Activated T-cell treated with anti-CD3 and anti-CD28 coated beads, Interleukin-2, amount 50 U/mL, for 72 hours (primary cell): Measurements from ENCODE around the gene UBE2E2. TPM values are rescaled to one million over a fixed set of nuclear protein-coding genes. Genes with fewer than 3 reads are reported as not detected.

ENCODE experiments used
- ATAC-seq, 2 donors: fragments of 150-1000 bp; cut with Tn5 transposase; replicated peaks in 1 of 2; 2 replicates each; pipeline ENCODE4 v1.10.0; 2021; ENCODE audit warnings: moderate library complexity in 2 of 2, mild to moderate bottlenecking in 1 of 2
- DNase-seq, 2 donors: peaks; one replicate each; pipeline ENCODE4 v3.0.0; 2021 to 2022; ENCODE audit warnings: mixed read lengths in 1 of 2
- H3K27ac Mint-ChIP-seq: one replicate; pipeline ENCODE4 v1.8.0; 2022; ENCODE audit warnings: mild to moderate bottlenecking, moderate library complexity, mixed read lengths
- H3K27me3 Mint-ChIP-seq: one replicate; pipeline ENCODE4 v1.8.0; 2022; ENCODE audit warnings: low read depth, mixed read lengths
- H3K36me3 Mint-ChIP-seq, 2 donors: one replicate each; pipeline ENCODE4 v1.8.0; 2022; ENCODE audit warnings: mixed read lengths in 2 of 2, mild to moderate bottlenecking in 1 of 2; ENCODE audit not compliant: insufficient read depth in 2 of 2
- H3K4me1 Mint-ChIP-seq: one replicate; pipeline ENCODE4 v1.8.0; 2022; ENCODE audit warnings: low read depth, mixed read lengths
- H3K4me3 Mint-ChIP-seq, 2 donors: one replicate each; pipeline ENCODE4 v1.8.0; 2022; ENCODE audit warnings: mild to moderate bottlenecking in 2 of 2, mixed read lengths in 2 of 2, moderate library complexity in 2 of 2
- H3K9me3 Mint-ChIP-seq, 2 donors: one replicate each; pipeline ENCODE4 v1.8.0; 2022; ENCODE audit warnings: mixed read lengths in 2 of 2
- total RNA-seq, 2 donors: library from RNA; stranded (reverse); gene quantifications; one replicate each; pipeline ENCODE4 v1.2.3, GENCODE V29; 2022

Gene UBE2E2
- total RNA-seq, 2 donors from 2014 or later, result 11.8 to 11.9 TPM

DNA sequence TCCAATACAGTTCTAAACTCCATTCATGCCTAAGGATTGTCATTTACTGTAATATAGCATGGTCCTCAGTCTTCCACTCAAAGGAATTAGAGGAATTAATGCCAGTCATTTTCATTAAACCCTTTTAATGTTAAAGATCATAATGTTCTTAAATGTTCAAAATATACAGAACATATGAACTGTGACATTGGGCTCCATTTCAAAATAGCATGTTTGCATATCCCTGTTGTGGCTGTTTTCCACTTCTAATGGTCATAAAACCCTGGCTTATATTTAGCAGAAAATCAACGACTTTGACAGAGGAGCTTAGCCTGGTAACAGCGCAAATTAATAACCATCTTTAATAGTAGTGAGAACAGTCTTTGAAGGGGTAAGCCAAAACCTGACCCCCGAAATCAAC, 260.7 kb downstream of the UBE2E2 start:
- Mint-ChIP-seq H3K27ac (no peak overlapping the region), H3K36me3 (peaks cover 5 to 7% of the 10 kb centered on the region in 2 donors), H3K9me3 (peaks cover 4 to 7% of the 10 kb centered on the region in 2 donors), H3K4me3 (no peak overlapping the region), H3K4me1 (no peaks in the 10 kb centered on the region), H3K27me3 (no peaks in the 10 kb centered on the region)
- DNase-seq (no peak), ATAC-seq (no peak)

DNA sequence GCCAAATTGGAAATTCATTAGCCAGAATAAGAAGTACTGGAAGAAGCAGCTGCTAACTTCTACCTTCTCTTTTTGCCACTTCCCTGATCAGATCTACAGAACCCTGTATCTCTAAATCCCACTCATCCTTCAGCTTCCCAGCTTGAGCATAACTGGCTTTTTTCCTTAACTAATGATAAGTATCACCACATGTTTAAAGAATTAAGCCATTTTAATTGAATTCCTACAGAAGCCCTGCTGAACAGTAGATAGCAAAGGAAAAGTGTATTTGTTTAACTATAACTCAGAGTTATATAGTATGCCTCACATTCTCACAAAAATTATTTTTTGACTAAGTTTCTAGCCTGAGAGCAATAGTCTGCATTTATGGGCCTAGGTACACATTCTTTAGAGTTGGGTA, 262.4 kb downstream of the UBE2E2 start:
- Mint-ChIP-seq H3K4me1 (no peaks in the 10 kb centered on the region), H3K27me3 (no peaks in the 10 kb centered on the region), H3K4me3 (no peak overlapping the region), H3K9me3 (peaks cover 4 to 9% of the 10 kb centered on the region in 2 donors), H3K27ac (no peak overlapping the region), H3K36me3 (peaks cover 5 to 7% of the 10 kb centered on the region in 2 donors)
- DNase-seq (no peak), ATAC-seq (no peak)

DNA sequence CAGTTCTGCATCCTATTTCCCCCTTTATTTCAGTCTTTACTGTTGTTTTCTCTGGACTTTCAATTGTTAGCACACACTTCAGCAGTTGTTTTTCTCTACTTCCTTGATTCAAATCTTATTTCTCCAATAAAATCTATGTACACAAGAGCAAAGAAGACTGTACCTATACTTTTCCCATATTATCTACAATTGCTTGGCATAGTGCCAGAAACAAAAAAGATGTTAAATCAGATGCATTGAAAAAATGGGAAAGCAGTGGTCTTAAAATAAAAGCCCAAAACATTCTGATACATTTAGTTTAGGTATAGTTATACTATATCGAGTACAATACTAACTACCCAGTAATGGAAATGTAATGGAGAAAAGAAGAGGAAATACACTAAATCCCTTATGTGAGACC, 265.1 kb downstream of the UBE2E2 start:
- H3K4me3 Mint-ChIP-seq, result no peak overlapping the region
- ATAC-seq (no peak), DNase-seq (no peak)
- H3K27me3 Mint-ChIP-seq, result no peaks in the 10 kb centered on the region
- no peak overlapping the region for H3K27ac Mint-ChIP-seq
- peaks cover 5 to 7% of the 10 kb centered on the region in 2 donors for H3K36me3 Mint-ChIP-seq
- H3K4me1 Mint-ChIP-seq, result no peaks in the 10 kb centered on the region
- peaks cover 4 to 9% of the 10 kb centered on the region in 2 donors for H3K9me3 Mint-ChIP-seq

DNA sequence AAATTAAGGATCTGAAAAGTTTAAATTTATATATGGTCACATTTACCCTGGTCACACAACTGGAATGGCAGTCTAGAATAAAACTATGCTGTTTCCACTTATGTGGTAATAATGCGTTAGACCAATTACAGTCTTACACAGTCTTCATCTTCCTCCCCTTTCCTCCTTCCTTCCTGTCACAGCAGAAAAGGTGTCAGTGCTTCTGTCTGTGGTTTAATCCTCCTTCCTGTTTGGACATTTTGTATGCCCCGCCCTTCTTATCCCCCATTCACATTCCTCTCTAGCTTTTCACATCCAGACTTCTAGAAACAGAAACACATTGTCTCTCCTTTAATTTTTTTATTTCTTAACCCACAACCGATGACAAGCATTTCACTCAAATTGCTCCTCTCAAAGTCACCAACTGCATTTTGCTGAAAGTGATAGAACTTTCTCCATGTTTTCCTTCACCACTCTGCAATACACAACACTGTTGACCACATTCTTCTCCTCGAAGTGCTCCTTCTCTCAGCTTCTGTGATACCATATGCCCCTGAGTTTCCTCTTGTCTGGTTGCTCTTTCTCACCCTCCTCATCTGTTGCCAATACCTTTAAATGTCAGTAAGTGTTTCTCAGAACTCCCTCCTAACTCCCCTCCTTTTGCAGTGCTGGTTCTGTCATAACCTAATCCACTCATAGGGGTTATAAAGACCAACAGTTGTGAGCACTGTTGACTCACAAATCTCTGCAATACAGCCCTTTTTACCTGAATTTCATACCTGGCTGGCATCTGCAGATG, 271.6 kb downstream of the UBE2E2 start:
- Mint-ChIP-seq H3K4me1 (peaks cover 8% of the 10 kb centered on the region), H3K36me3 (peaks cover 8 to 11% of the 10 kb centered on the region in 2 donors), H3K4me3 (no peak overlapping the region), H3K9me3 (peaks cover 3 to 6% of the 10 kb centered on the region in 2 donors), H3K27me3 (no peaks in the 10 kb centered on the region), H3K27ac (no peak overlapping the region)
- ATAC-seq (peak in 1 of 2 donors; percentile 30), DNase-seq (no peak)

DNA sequence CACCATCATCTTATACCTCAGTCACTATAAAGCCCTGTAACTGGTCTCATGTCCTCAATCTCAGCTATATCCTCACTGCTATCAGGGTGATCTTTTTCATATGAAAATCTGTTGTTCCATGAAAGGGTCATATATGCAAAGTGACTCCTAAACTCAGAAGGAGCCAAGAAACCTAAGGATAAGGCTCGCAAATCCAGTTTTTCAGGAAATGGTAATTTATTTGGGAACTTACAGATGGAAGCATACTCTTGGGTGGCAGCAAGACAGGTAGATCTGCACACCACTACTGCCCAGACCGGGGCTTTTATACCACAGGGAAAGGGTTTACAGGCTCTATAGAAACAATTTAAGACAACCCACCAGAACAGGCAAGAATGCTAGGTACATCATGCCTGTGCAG, 272.3 kb downstream of the UBE2E2 start:
- Mint-ChIP-seq H3K27me3 (no peaks in the 10 kb centered on the region), H3K9me3 (peaks cover 2 to 6% of the 10 kb centered on the region in 2 donors), H3K4me1 (peaks cover 8% of the 10 kb centered on the region), H3K27ac (no peak overlapping the region), H3K4me3 (no peak overlapping the region), H3K36me3 (peaks cover 8 to 11% of the 10 kb centered on the region in 2 donors)
- ATAC-seq (no peak), DNase-seq (no peak)

DNA sequence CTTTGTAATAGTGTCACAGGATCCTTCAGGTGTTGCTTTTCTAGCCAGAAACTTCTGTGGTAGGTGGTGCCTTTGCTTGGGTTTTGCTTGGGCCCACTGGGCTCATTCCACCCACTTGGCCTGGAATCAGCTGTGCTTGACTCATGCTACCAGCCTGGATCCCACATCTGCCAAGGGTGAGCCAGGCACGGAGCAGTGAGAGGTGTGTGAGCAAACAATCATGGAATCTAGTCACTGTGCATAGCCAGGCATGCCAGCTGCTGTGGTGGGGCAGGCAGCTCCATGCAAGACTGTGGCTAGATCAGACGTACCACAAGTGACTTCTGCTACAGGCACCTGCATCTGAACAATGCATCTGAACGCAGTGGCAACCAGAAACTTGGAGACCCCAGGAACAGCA, 275.9 kb downstream of the UBE2E2 start:
- Mint-ChIP-seq H3K36me3 (peaks cover 8 to 11% of the 10 kb centered on the region in 2 donors), H3K4me1 (peaks cover 8% of the 10 kb centered on the region), H3K27me3 (no peaks in the 10 kb centered on the region), H3K9me3 (peaks cover 2 to 6% of the 10 kb centered on the region in 2 donors), H3K4me3 (no peak overlapping the region), H3K27ac (no peak overlapping the region)
- ATAC-seq (no peak), DNase-seq (no peak)

DNA sequence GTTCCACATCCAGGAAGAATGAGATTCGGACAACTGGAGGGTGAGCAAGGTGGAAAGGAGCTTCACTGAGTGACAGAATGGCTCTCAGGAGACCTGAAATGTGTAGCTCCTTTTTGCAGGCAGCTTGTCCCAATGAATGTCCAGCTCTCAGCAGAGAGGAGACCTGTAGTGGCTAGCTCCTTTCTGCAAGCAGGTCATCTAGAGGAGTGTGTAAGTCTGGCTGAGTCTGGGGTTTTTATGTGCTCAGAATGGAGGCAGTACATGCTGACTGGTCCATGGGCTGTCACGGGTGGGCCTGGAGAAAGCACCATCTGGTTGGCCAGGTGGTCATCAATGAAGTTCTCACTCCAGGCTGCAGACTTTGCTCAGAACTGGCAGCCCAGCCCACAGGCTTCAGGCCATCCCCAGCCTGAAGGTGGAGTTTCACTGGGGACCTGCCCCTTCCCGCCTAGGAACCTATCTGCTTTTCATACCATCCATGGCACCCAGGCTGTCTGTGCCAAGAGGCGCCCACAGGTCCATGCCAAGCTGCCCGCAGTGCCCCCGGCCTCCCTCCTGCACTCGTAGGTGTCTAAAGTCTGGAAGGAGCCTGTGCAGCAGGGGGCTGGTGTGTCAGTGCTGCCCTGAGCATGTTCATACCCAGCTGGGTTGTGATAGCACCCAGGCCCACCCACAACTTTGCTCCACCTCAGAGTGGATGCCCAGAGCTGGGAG, 276.6 kb downstream of the UBE2E2 start:
- Mint-ChIP-seq H3K4me3 (no peak overlapping the region), H3K36me3 (peaks cover 10 to 11% of the 10 kb centered on the region in 2 donors), H3K27me3 (no peaks in the 10 kb centered on the region), H3K4me1 (peaks cover 4% of the 10 kb centered on the region), H3K27ac (no peak overlapping the region), H3K9me3 (peaks cover 5 to 10% of the 10 kb centered on the region in 2 donors)
- no peak for ATAC-seq
- no peak for DNase-seq

DNA sequence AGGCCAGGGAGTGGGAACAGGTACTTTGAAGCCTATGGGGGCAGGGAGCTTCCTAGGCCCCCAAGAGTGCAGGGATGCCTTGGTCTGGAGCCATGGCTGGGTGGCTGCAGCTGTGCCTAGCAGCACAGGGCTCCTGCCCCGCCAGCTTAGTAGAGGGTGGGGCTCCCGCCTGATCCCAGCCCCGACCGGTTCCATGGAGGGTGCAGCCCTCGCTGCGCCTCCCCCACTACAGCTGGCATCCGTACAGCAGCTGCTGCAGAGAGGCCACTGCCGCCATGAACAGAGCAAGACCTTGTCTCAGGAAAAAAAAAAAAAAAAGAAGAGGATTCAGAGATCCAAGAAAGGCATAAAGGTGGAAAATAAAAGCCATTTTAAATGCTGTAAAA, 277.2 kb downstream of the UBE2E2 start:
- ATAC-seq (no peak), DNase-seq (no peak)
- peaks cover 8 to 12% of the 10 kb centered on the region in 2 donors for H3K36me3 Mint-ChIP-seq
- no peak overlapping the region for H3K27ac Mint-ChIP-seq
- no peaks in the 10 kb centered on the region for H3K4me1 Mint-ChIP-seq
- no peaks in the 10 kb centered on the region for H3K27me3 Mint-ChIP-seq
- no peak overlapping the region for H3K4me3 Mint-ChIP-seq
- H3K9me3 Mint-ChIP-seq, result peaks cover 5 to 10% of the 10 kb centered on the region in 2 donors

DNA sequence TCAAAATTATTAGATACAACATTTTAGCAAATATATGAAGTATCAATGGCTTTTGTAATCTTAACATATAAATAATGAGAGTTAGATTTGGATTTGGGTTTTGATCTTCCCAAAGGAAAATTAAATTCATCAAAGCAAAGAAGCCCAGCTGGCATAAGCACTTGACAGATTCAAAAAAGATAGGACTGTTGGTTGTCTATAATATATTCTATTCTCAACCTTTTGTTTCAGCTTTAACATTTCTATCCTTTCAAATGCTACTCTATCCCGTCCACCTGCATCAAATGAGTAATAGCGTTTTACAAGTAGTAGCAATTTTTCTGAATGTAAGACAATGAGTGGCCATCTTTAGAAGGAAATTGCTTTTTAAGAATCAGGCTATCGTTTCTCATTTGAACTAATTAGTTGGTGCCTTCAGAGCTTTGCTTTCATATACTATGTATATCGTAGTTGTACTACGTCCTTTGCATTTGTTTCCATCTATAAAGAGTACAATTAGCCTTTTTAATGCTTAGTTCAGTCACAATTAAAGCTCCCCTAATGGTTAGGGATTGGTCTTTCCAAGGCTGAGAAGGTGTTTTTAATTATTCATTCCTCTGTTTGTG, 278.0 kb downstream of the UBE2E2 start:
- Mint-ChIP-seq H3K36me3 (peaks cover 12 to 15% of the 10 kb centered on the region in 2 donors), H3K4me1 (no peaks in the 10 kb centered on the region), H3K27me3 (no peaks in the 10 kb centered on the region), H3K4me3 (no peak overlapping the region), H3K9me3 (peaks cover 5 to 13% of the 10 kb centered on the region in 2 donors), H3K27ac (no peak overlapping the region)
- DNase-seq (no peak), ATAC-seq (no peak)

DNA sequence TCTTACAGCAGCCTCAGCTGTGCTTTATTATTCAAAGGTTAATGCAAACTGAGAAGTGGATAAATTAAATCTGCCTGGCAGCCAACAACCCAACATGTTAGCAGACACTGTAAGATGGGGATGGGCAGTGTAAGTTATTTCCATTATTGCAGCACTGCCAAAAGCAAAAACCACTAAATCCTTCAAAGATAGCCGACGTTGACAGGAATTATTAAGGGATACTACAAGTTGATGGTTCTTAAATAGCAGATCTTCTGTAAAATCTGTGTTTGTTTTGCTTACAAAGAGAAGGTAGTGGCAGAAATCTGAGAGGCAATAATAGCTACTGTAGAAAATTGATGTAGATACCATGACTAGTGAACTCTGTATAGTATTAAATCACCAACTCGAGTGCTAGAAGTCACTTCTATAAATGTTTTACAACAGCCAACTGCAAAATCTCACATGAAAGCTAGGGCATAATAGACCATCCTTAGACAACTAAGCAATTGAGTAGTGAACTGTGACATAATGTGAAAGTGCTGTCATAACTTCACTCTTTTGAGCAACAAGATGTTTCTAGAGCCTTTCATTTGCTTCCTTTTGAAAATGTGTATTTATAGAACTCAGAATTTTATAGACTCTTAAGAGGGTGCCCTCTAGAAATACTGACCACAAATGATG, 278.6 kb downstream of the UBE2E2 start:
- Mint-ChIP-seq H3K36me3 (peaks cover 12 to 17% of the 10 kb centered on the region in 2 donors), H3K27me3 (no peaks in the 10 kb centered on the region), H3K27ac (no peak overlapping the region), H3K4me1 (no peaks in the 10 kb centered on the region), H3K9me3 (peaks cover 5 to 13% of the 10 kb centered on the region in 2 donors), H3K4me3 (no peak overlapping the region)
- ATAC-seq (no peak), DNase-seq (no peak)

DNA sequence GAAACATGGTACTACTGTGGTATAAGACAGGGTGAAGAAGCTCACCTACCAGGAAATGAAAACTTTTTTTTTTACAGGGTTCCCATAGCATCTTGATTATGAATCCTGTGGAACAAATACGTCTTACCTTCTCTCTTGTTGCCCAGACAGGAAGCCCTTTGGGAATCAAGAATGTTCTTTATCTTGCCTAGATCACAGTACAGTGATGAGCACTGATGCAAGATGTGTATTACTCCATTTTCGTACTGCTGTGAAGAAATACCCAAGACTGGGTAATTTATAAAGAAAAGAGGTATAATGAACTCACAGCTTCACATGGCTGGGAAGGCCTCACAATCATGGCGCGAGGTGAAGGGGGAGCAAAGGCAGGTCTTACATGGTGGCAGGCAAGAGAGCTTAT, 281.3 kb downstream of the UBE2E2 start:
- Mint-ChIP-seq H3K36me3 (peaks cover 8 to 9% of the 10 kb centered on the region in 2 donors), H3K4me3 (no peak overlapping the region), H3K27ac (no peak overlapping the region), H3K9me3 (peaks cover 3 to 7% of the 10 kb centered on the region in 2 donors), H3K27me3 (no peaks in the 10 kb centered on the region), H3K4me1 (no peaks in the 10 kb centered on the region)
- ATAC-seq (no peak), DNase-seq (no peak)

DNA sequence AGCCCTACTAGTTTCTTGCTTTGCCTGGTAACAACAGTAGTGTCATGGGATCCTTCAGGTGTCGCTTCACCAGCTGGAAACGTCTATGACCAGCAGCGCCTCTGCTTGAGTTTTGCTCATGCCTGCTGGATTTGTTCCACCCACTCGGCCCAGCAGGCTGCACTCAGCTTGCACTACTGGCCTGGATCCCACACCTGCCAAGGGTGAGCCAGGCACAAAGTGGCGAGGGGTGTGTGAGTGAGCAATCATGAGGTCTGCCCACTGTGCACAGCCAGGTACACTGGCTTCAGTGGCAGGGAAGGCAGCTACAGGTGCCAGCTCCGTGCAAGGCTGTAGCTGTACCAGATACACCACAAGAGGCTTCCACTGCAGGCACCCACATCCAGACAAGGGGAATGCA, 282.8 kb downstream of the UBE2E2 start:
- Mint-ChIP-seq H3K27ac (no peak overlapping the region), H3K27me3 (no peaks in the 10 kb centered on the region), H3K4me3 (no peak overlapping the region), H3K4me1 (no peaks in the 10 kb centered on the region), H3K9me3 (peaks cover 3 to 7% of the 10 kb centered on the region in 2 donors), H3K36me3 (peaks cover 6 to 8% of the 10 kb centered on the region in 2 donors)
- no peak for ATAC-seq
- DNase-seq, result no peak

DNA sequence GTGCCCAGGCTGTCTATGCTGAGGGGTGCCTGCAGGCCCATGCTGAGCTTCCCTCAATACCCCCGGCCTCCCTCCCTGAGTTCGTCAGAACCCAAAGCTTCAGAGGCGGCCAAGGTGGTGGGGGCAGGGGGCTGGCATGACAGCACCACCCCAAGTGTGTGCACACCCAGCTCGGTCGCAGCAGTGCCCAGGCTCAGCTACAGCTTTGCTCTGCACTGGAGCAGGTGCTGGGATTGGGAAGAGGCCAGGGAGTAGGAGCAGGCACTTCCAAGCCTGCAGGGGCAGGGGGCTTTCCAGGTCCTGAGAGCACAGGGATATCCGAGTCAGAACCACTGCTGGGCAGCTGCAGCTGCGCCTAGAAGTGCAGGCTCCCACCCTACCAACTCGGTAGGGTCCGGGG, 283.9 kb downstream of the UBE2E2 start:
- Mint-ChIP-seq H3K27ac (no peak overlapping the region), H3K36me3 (peaks cover 6 to 8% of the 10 kb centered on the region in 2 donors), H3K9me3 (peaks cover 3 to 7% of the 10 kb centered on the region in 2 donors), H3K27me3 (no peaks in the 10 kb centered on the region), H3K4me1 (no peaks in the 10 kb centered on the region), H3K4me3 (no peak overlapping the region)
- no peak for DNase-seq
- no peak for ATAC-seq
